AG09319 (cell line): ENCODE results near the gene PDCL3.

Experiments
- DNase-seq: peaks from one replicate; pipeline ENCODE4 v3.0.0-alpha.2; 2010; ENCODE audit warnings: low read depth; ENCODE audit errors: extremely low read depth
- CTCF ChIP-seq: IDR thresholded peaks from 2 replicates; pipeline ENCODE4 v1.5.1; 2011; ENCODE audit warnings: low read depth, mild to moderate bottlenecking, inconsistent platforms, low read length, moderate library complexity

The PDCL3 gene

GRCh38 chr2:100556746-100557145 is 6.0 kb upstream of the PDCL3 start:
- no peak for TF ChIP-seq CTCF
- DNase-seq, result no peak

- no peak for TF ChIP-seq CTCF
- no peak for DNase-seq
Measured at GRCh38 chr2:100560216-100560830, 2.5 kb upstream of the PDCL3 start.

GRCh38 chr2:100561191-100561590 is 1.6 kb upstream of the PDCL3 start:
- TF ChIP-seq CTCF, result no peak
- DNase-seq, result no peak

- no peak for DNase-seq
- no peak for TF ChIP-seq CTCF
Measured at GRCh38 chr2:100563407-100564247, 834 bp downstream of the PDCL3 start.

- no peak for DNase-seq
- TF ChIP-seq CTCF, result no peak
Measured at GRCh38 chr2:100568989-100569388, 6.2 kb downstream of the PDCL3 start.

GRCh38 chr2:100571668-100572067 is 8.9 kb downstream of the PDCL3 start:
- no peak for DNase-seq
- TF ChIP-seq CTCF, result no peak

GRCh38 chr2:100577777-100578176 is 15.0 kb downstream of the PDCL3 start:
- TF ChIP-seq CTCF, result no peak
- DNase-seq, result no peak
